CD14-positive monocyte (primary cell): ENCODE results near the gene FDCSP. TPM values are rescaled to one million over a fixed set of nuclear protein-coding genes. Genes with fewer than 3 reads are reported as not detected.

Experiments used
- DNase-seq, 3 donors: peaks; one replicate each; pipeline ENCODE4 v3.0.0-alpha.2; 2011 to 2022
- H2AFZ ChIP-seq: 2 replicates; pipeline ENCODE4 v1.6.0; 2012; ENCODE audit warnings: mild to moderate bottlenecking, low read depth, low read length, inconsistent platforms; ENCODE audit not compliant: insufficient read depth, poor library complexity, severe bottlenecking
- H3K27ac ChIP-seq, 2 donors: 1 replicate in 1 of 2; 2 replicates in 1 of 2; pipeline ENCODE4 v1.5.1; 2012 to 2013; ENCODE audit warnings: low read length in 2 of 2, control low read depth in 1 of 2, inconsistent platforms in 1 of 2, low read depth in 1 of 2, mild to moderate bottlenecking in 1 of 2
- H3K27me3 ChIP-seq, 2 donors: one replicate each; pipeline versions ENCODE4 v1.6.0 to v1.6.1; 2011 to 2013; ENCODE audit warnings: low read length in 2 of 2; ENCODE audit not compliant: control insufficient read depth in 2 of 2, insufficient read depth in 2 of 2
- H3K36me3 ChIP-seq, 2 donors: replicated peaks in 1 of 2; 1 replicate in 1 of 2; 2 replicates in 1 of 2; pipeline versions ENCODE4 v1.5.1 to v1.6.1; 2012 to 2013; ENCODE audit warnings: low read length in 2 of 2, control low read depth in 1 of 2, inconsistent platforms in 1 of 2, mild to moderate bottlenecking in 1 of 2; ENCODE audit not compliant: insufficient read depth in 2 of 2, control insufficient read depth in 1 of 2
- H3K4me1 ChIP-seq, 2 donors: 1 replicate in 1 of 2; 2 replicates in 1 of 2; pipeline versions ENCODE4 v1.5.1 to v1.6.1; 2012 to 2013; ENCODE audit warnings: low read length in 2 of 2, control low read depth in 1 of 2, inconsistent platforms in 1 of 2, mild to moderate bottlenecking in 1 of 2, moderate library complexity in 1 of 2; ENCODE audit not compliant: insufficient read depth in 2 of 2, control insufficient read depth in 1 of 2
- H3K4me2 ChIP-seq: replicated peaks from 2 replicates; pipeline ENCODE3; 2012; ENCODE audit warnings: low read length, moderate library complexity, mild to moderate bottlenecking; ENCODE audit not compliant: poor library complexity, severe bottlenecking; ENCODE audit errors: extremely low read depth
- H3K4me3 ChIP-seq, 3 experiments: fragments of 200-600 bp in 1 of 3; sonication (generic) in 1 of 3; replicated peaks in 1 of 3; 1 replicate in 2 of 3; 2 replicates in 1 of 3; pipeline ENCODE4 v1.5.1; 2011 to 2013; ENCODE audit warnings: low read length in 3 of 3, mild to moderate bottlenecking in 3 of 3, control low read depth in 2 of 3, low read depth in 2 of 3, inconsistent platforms in 1 of 3, moderate library complexity in 1 of 3
- H3K79me2 ChIP-seq: 2 replicates; pipeline ENCODE4 v1.6.0; 2012; ENCODE audit warnings: mild to moderate bottlenecking, control low read depth, inconsistent platforms, low read length, moderate library complexity; ENCODE audit not compliant: insufficient read depth
- H3K9ac ChIP-seq: 2 replicates; pipeline ENCODE4 v1.6.0; 2017; ENCODE audit warnings: low read length, mild to moderate bottlenecking; ENCODE audit not compliant: insufficient read depth, poor library complexity, severe bottlenecking
- H3K9me3 ChIP-seq, 2 donors: replicated peaks in 1 of 2; 1 replicate in 1 of 2; 2 replicates in 1 of 2; pipeline versions ENCODE4 v1.5.1 to v1.6.1; 2012 to 2013; ENCODE audit warnings: low read length in 2 of 2, control low read depth in 1 of 2; ENCODE audit not compliant: control insufficient read depth in 1 of 2, insufficient read depth in 1 of 2
- H4K20me1 ChIP-seq: 2 replicates; pipeline ENCODE4 v1.6.0; 2012; ENCODE audit warnings: mild to moderate bottlenecking, low read length, control low read depth, moderate library complexity; ENCODE audit not compliant: insufficient read depth
- H3K27ac Mint-ChIP-seq, 7 donors: one replicate each; pipeline ENCODE4 v1.8.0; 2020; ENCODE audit warnings: mild to moderate bottlenecking in 7 of 7, mixed read lengths in 7 of 7, moderate library complexity in 6 of 7, inconsistent platforms in 2 of 7
- H3K27me3 Mint-ChIP-seq, 3 donors: one replicate each; pipeline ENCODE4 v1.8.0; 2021 to 2022; ENCODE audit warnings: low read depth in 3 of 3, mild to moderate bottlenecking in 3 of 3, mixed read lengths in 3 of 3, moderate library complexity in 3 of 3, inconsistent platforms in 1 of 3
- H3K36me3 Mint-ChIP-seq, 2 donors: one replicate each; pipeline ENCODE4 v1.8.0; 2020; ENCODE audit warnings: mixed read lengths in 2 of 2, inconsistent platforms in 1 of 2, mild to moderate bottlenecking in 1 of 2
- H3K4me1 Mint-ChIP-seq: one replicate; pipeline ENCODE4 v1.8.0; 2020; ENCODE audit warnings: mild to moderate bottlenecking, mixed read lengths
- H3K4me3 Mint-ChIP-seq, 2 donors: one replicate each; pipeline ENCODE4 v1.8.0; 2020; ENCODE audit warnings: mild to moderate bottlenecking in 2 of 2, mixed read lengths in 2 of 2, moderate library complexity in 1 of 2
- H3K9me3 Mint-ChIP-seq, 7 donors: one replicate each; pipeline ENCODE4 v1.8.0; 2020 to 2022; ENCODE audit warnings: mixed read lengths in 7 of 7, mild to moderate bottlenecking in 6 of 7, moderate library complexity in 6 of 7, inconsistent platforms in 2 of 7
- CTCF ChIP-seq: fragments of 200-600 bp; IDR thresholded peaks from one replicate; pipeline ENCODE4 v1.8.0; 2022; ENCODE audit warnings: antibody characterized with exemption, mild to moderate bottlenecking
- WGBS: methylation state at CpG from one replicate; pipeline ENCODE4 v1.1.5; 2013; ENCODE audit warnings: missing lambda C conversion rate; ENCODE audit not compliant: insufficient coverage; 5-methylcytosine and 5-hydroxymethylcytosine counted together
- intact Hi-C, 2 donors: fragments of 100-400 bp; cut with micrococcal nuclease; formaldehyde crosslinking; loops; one replicate each; pipeline versions ENCODE4 v1.15.0 to v1.15.1; 2023
- polyA plus RNA-seq, 3 donors: library from polyadenylated mRNA; depleted of rRNA in 1 of 3; unstranded in 2 of 3; stranded (reverse) in 1 of 3; fragments of 300-500 nt in 2 of 3; fragments of >200 nt in 1 of 3; fragmentation: Illumina TruSeq in 2 of 3; gene quantifications; 1 replicate in 2 of 3; 2 replicates in 1 of 3; pipeline ENCODE4 v1.2.3, GENCODE V29; 2012 to 2021

The FDCSP gene
- polyA plus RNA-seq, 3 donors, result not detected

GRCh38 chr4:70178075-70178660 is 47.8 kb upstream of the FDCSP start:
- no peaks in the 10 kb centered on the region for H3K9me3 ChIP-seq
- no peak for DNase-seq
- H3K27ac ChIP-seq, result no peak overlapping the region
- H3K4me3 Mint-ChIP-seq, result no peak overlapping the region
- no peak overlapping the region for H3K4me2 ChIP-seq
- H3K27ac Mint-ChIP-seq, result no peak overlapping the region
- H4K20me1 ChIP-seq, result no peaks in the 10 kb centered on the region
- no peak overlapping the region for H3K4me3 ChIP-seq
- H3K27me3 Mint-ChIP-seq, result peaks cover 1 to 2% (median 1%) of the 10 kb centered on the region in 3 donors
- no peak overlapping the region for H2AFZ ChIP-seq
- no peak for TF ChIP-seq CTCF
- H3K9me3 Mint-ChIP-seq, result no peaks in the 10 kb centered on the region
- no peaks in the 10 kb centered on the region for H3K36me3 Mint-ChIP-seq
- 50% methylated on average over 2 of the region's 5 CpGs for WGBS
- H3K27me3 ChIP-seq, result no peaks in the 10 kb centered on the region
- H3K79me2 ChIP-seq, result no peaks in the 10 kb centered on the region
- H3K4me1 ChIP-seq, result no peaks in the 10 kb centered on the region
- no peaks in the 10 kb centered on the region for H3K4me1 Mint-ChIP-seq
- H3K9ac ChIP-seq, result no peak overlapping the region
- H3K36me3 ChIP-seq, result no peaks in the 10 kb centered on the region
- intact Hi-C loops, result no loop called here

GRCh38 chr4:70179811-70180210 is 46.1 kb upstream of the FDCSP start:
- H3K9ac ChIP-seq, result no peak overlapping the region
- no peaks in the 10 kb centered on the region for H3K79me2 ChIP-seq
- Mint-ChIP-seq H3K4me3 (no peak overlapping the region), H3K36me3 (no peaks in the 10 kb centered on the region), H3K27ac (no peak overlapping the region), H3K4me1 (no peaks in the 10 kb centered on the region), H3K27me3 (peaks cover 0 to 2% (median 1%) of the 10 kb centered on the region in 3 donors), H3K9me3 (no peaks in the 10 kb centered on the region)
- no peak for TF ChIP-seq CTCF
- no peak overlapping the region for H3K4me3 ChIP-seq
- H3K4me2 ChIP-seq, result no peak overlapping the region
- DNase-seq, result no peak
- no peaks in the 10 kb centered on the region for H3K9me3 ChIP-seq
- H3K27ac ChIP-seq, result no peak overlapping the region
- no peaks in the 10 kb centered on the region for H3K4me1 ChIP-seq
- H4K20me1 ChIP-seq, result no peaks in the 10 kb centered on the region
- H3K36me3 ChIP-seq, result no peaks in the 10 kb centered on the region
- H3K27me3 ChIP-seq, result no peaks in the 10 kb centered on the region
- 100% methylated on average over 1 of the region's 2 CpGs for WGBS
- H2AFZ ChIP-seq, result no peak overlapping the region
- intact Hi-C loops, result no loop called here
